ENCODE measurements around the gene EOLA1. TPM values are rescaled to one million over a fixed set of nuclear protein-coding genes. Genes with fewer than 3 reads are reported as not detected.

EOLA1 gene
- polyA plus RNA-seq, 1 donor from 2014 or later: 27.3 TPM

Other genes with a start within 250 kb of the EOLA1 start
- 128 TPM for gene IDS, start 35.7 kb upstream of the EOLA1 start, polyA plus RNA-seq (ENCODE audit: insufficient read depth, low read depth, low replicate concordance)
- gene HSFX3, start 8.9 kb downstream of the EOLA1 start, polyA plus RNA-seq (ENCODE audit: insufficient read depth, low read depth, low replicate concordance): not detected
- not detected for gene MAGEA9B, start 46.4 kb downstream of the EOLA1 start, polyA plus RNA-seq (ENCODE audit: insufficient read depth, low read depth, low replicate concordance)
- gene HSFX2, start 54.3 kb downstream of the EOLA1 start, polyA plus RNA-seq (ENCODE audit: insufficient read depth, low read depth, low replicate concordance): 1.9 TPM
- 32.3 TPM for gene TMEM185A, start 90.8 kb downstream of the EOLA1 start, polyA plus RNA-seq (ENCODE audit: insufficient read depth, low read depth, low replicate concordance)
- not detected for gene MAGEA11, start 171.0 kb downstream of the EOLA1 start, polyA plus RNA-seq (ENCODE audit: insufficient read depth, low read depth, low replicate concordance)
- gene HSFX1, start 233.1 kb downstream of the EOLA1 start, polyA plus RNA-seq (ENCODE audit: insufficient read depth, low read depth, low replicate concordance): 2.5 TPM
- not detected for gene MAGEA9, start 240.9 kb downstream of the EOLA1 start, polyA plus RNA-seq (ENCODE audit: insufficient read depth, low read depth, low replicate concordance)

Measured in brain (organoid and tissue), 1 donor.